Right lobe of liver (tissue), 4 donors: ENCODE data around the gene AKT3.

Source experiments
- POLR2A ChIP-seq: fragments of 450-650 bp; IDR thresholded peaks from one replicate; pipeline ENCODE4 v1.6.1; 2017; ENCODE audit warnings: antibody characterized with exemption, mild to moderate bottlenecking
- TF ChIP-seq, protein P1 (sequence below), 4 donors: fragments of 200-600 bp in 3 of 4; fragments of 450-650 bp in 1 of 4; IDR thresholded peaks; one replicate each; pipeline versions ENCODE4 v1.5.1 to v1.8.0; 2016 to 2022; ENCODE audit warnings: antibody characterized with exemption in 4 of 4, mild to moderate bottlenecking in 2 of 4
- donor health status: DM: no; HTN: no; CAD: no.
- donor health status: DM: no; HTN: no; CAD: no.
- donor health status: DM: no; HTN: yes; CAD: no.

GRCh38 chr1:243786531-243786930, 63.5 kb downstream of the AKT3 start:
- TF ChIP-seq, protein P1, sequence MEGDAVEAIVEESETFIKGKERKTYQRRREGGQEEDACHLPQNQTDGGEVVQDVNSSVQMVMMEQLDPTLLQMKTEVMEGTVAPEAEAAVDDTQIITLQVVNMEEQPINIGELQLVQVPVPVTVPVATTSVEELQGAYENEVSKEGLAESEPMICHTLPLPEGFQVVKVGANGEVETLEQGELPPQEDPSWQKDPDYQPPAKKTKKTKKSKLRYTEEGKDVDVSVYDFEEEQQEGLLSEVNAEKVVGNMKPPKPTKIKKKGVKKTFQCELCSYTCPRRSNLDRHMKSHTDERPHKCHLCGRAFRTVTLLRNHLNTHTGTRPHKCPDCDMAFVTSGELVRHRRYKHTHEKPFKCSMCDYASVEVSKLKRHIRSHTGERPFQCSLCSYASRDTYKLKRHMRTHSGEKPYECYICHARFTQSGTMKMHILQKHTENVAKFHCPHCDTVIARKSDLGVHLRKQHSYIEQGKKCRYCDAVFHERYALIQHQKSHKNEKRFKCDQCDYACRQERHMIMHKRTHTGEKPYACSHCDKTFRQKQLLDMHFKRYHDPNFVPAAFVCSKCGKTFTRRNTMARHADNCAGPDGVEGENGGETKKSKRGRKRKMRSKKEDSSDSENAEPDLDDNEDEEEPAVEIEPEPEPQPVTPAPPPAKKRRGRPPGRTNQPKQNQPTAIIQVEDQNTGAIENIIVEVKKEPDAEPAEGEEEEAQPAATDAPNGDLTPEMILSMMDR (IDR thresholded peaks at IDR 0.05): no peak
- no peak for TF ChIP-seq POLR2A
